CD4-positive, alpha-beta T cell (primary cell): Measurements from ENCODE around the gene CCDC92B. TPM values are rescaled to one million over a fixed set of nuclear protein-coding genes. Genes with fewer than 3 reads are reported as not detected.

Source experiments
- ATAC-seq: fragments of 200-7000 bp; cut with Tn5 transposase; one replicate; pipeline ENCODE4 v1.10.0; 2022; ENCODE audit warnings: mild to moderate bottlenecking; ENCODE audit not compliant: poor library complexity
- CTCF ChIA-PET: fragments of 350-600 bp; sonication (Branson Sonifier 250); formaldehyde crosslinking; loops from one replicate; lab custom pipeline; 2021; ENCODE audit warnings: antibody characterized with exemption, inconsistent platforms; lab: Charles Lee
- POLR2A ChIA-PET: fragments of 350-600 bp; sonication (Branson Sonifier 250); formaldehyde crosslinking; loops from one replicate; lab custom pipeline; 2021; ENCODE audit warnings: antibody characterized with exemption, inconsistent platforms; lab: Charles Lee
- DNase-seq, 14 experiments: peaks; one replicate each; pipeline ENCODE4 v3.0.0-alpha.2; 2013 to 2020; ENCODE audit warnings: mixed read lengths in 2 of 14
- H3K27ac ChIP-seq, 2 donors: one replicate each; pipeline versions ENCODE4 v1.5.1 to v1.7.0; 2013; ENCODE audit warnings: low read length in 2 of 2, low read depth in 1 of 2, mild to moderate bottlenecking in 1 of 2
- H3K27me3 ChIP-seq, 2 experiments: 1 replicate in 1 of 2; 2 replicates in 1 of 2; pipeline versions ENCODE4 v1.6.1 to v1.7.0; 2013; ENCODE audit warnings: low read length in 2 of 2, control low read depth in 1 of 2, mild to moderate bottlenecking in 1 of 2, moderate library complexity in 1 of 2; ENCODE audit not compliant: insufficient read depth in 2 of 2, control insufficient read depth in 1 of 2
- H3K36me3 ChIP-seq: one replicate; pipeline ENCODE4 v1.6.1; 2013; ENCODE audit warnings: low read length, control low read depth; ENCODE audit not compliant: insufficient read depth
- H3K4me1 ChIP-seq: one replicate; pipeline ENCODE4 v1.6.1; 2013; ENCODE audit warnings: low read length, control low read depth; ENCODE audit not compliant: insufficient read depth
- H3K4me3 ChIP-seq: one replicate; pipeline ENCODE4 v1.5.1; 2013; ENCODE audit warnings: mild to moderate bottlenecking, low read length, moderate library complexity
- H3K9me3 ChIP-seq, 2 experiments: 1 replicate in 1 of 2; 2 replicates in 1 of 2; pipeline versions ENCODE4 v1.6.1 to v1.7.0; 2013; ENCODE audit warnings: low read length in 2 of 2, mild to moderate bottlenecking in 2 of 2, control low read depth in 1 of 2, moderate library complexity in 1 of 2; ENCODE audit not compliant: control insufficient read depth in 1 of 2, insufficient read depth in 1 of 2
- H3K27ac Mint-ChIP-seq: one replicate; pipeline ENCODE4 v1.8.0; 2020; ENCODE audit warnings: mixed read lengths
- H3K27me3 Mint-ChIP-seq: one replicate; pipeline ENCODE4 v1.8.0; 2021; ENCODE audit warnings: mixed read lengths
- H3K36me3 Mint-ChIP-seq: one replicate; pipeline ENCODE4 v1.8.0; 2021; ENCODE audit warnings: low read depth, mixed read lengths
- H3K4me1 Mint-ChIP-seq: one replicate; pipeline ENCODE4 v1.8.0; 2021; ENCODE audit warnings: low read depth, mixed read lengths
- H3K4me3 Mint-ChIP-seq: one replicate; pipeline ENCODE4 v1.8.0; 2020; ENCODE audit warnings: mild to moderate bottlenecking, mixed read lengths
- H3K9me3 Mint-ChIP-seq: one replicate; pipeline ENCODE4 v1.8.0; 2020; ENCODE audit warnings: mixed read lengths
- intact Hi-C, 2 experiments: fragments of 100-400 bp; cut with DNase I in 1 of 2; cut with micrococcal nuclease in 1 of 2; formaldehyde crosslinking; loops; one replicate each; pipeline versions ENCODE4 v1.15.1 to v1.9.0; 2023 to 2025; cut with DNase I, micrococcal nuclease
- total RNA-seq, 174 experiments: library from RNA in 2 of 174; stranded (reverse) in 2 of 174; gene quantifications; one replicate each; pipeline ENCODE4 v1.2.3 and lab custom pipeline; 2021 to 2026
- TF ChIP-seq, protein P1 (sequence below): fragments of 200-600 bp; IDR thresholded peaks from one replicate; pipeline ENCODE4 v1.8.0; 2022; ENCODE audit warnings: antibody characterized with exemption, mild to moderate bottlenecking

Gene CCDC92B
- total RNA-seq, 2 experiments from 2014 or later: 0.11 to 0.28 TPM

DNA sequence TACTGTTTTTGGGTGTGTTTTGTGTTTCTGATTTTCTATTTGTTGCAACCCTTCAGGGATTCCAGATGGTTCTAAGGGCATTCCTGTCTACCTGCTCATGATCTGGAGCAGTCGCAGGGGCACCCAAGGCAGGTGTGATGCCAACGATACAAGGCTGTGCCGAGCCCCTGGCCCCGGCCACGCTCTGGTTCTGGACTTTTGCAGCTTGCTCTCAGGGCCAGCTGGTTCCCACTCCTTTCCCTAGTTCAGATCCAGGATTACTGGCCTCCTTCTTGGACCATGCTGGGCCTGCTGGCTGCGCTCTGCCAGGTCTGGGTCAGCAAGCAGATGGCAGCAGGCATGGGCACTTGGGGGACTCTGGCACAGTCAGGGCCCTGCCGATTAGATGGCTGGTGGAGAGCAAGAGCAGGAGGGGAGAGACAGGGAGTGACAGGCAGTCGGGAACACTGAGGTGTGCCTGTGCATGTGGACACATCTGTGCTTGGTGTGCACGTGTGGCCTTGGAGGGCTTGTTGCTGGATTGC lies 31.5 kb upstream of the CCDC92B start:
- no peaks in the 10 kb centered on the region for H3K9me3 Mint-ChIP-seq
- intact Hi-C loops: no loop called here
- POLR2A ChIA-PET: no interaction called here
- H3K27ac ChIP-seq: no peak overlapping the region
- no peaks in the 10 kb centered on the region for H3K36me3 ChIP-seq
- peaks cover 14% of the 10 kb centered on the region for H3K4me1 ChIP-seq
- peaks cover 22% of the 10 kb centered on the region for H3K27me3 Mint-ChIP-seq
- no peak overlapping the region for H3K27ac Mint-ChIP-seq
- no peak overlapping the region for H3K4me3 Mint-ChIP-seq
- DNase-seq (no peak), ATAC-seq (no peak)
- peaks cover 0 to 7% of the 10 kb centered on the region in 2 experiments for H3K9me3 ChIP-seq
- no peaks in the 10 kb centered on the region for H3K36me3 Mint-ChIP-seq
- peaks cover 9% of the 10 kb centered on the region for H3K4me1 Mint-ChIP-seq
- CTCF ChIA-PET: no interaction called here
- peaks cover 13 to 15% of the 10 kb centered on the region in 2 experiments for H3K27me3 ChIP-seq
- TF ChIP-seq, protein P1, sequence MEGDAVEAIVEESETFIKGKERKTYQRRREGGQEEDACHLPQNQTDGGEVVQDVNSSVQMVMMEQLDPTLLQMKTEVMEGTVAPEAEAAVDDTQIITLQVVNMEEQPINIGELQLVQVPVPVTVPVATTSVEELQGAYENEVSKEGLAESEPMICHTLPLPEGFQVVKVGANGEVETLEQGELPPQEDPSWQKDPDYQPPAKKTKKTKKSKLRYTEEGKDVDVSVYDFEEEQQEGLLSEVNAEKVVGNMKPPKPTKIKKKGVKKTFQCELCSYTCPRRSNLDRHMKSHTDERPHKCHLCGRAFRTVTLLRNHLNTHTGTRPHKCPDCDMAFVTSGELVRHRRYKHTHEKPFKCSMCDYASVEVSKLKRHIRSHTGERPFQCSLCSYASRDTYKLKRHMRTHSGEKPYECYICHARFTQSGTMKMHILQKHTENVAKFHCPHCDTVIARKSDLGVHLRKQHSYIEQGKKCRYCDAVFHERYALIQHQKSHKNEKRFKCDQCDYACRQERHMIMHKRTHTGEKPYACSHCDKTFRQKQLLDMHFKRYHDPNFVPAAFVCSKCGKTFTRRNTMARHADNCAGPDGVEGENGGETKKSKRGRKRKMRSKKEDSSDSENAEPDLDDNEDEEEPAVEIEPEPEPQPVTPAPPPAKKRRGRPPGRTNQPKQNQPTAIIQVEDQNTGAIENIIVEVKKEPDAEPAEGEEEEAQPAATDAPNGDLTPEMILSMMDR: no peak
- no peak overlapping the region for H3K4me3 ChIP-seq

DNA sequence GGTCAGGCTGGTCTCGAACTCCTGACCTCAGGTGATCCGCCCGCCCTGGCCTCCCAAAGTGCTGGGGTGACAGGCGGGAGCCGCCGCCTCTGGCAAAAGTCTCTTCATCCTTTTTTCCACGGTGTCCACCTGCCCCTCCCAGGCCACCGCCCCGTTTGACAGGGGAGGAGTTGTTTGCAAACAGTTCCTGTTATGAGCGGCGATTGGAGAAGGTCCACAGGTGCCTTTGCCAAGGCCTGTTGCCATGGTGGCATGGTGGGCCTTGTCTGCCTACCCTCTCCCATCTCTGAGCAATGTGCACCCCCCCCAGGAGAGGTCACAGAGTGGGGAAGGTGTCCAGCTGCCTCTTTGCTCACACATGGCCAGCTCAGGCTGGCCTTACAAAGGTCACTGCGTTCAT lies 30.8 kb upstream of the CCDC92B start:
- H3K27me3 ChIP-seq: peaks cover 20 to 21% of the 10 kb centered on the region in 2 experiments
- H3K36me3 ChIP-seq: no peaks in the 10 kb centered on the region
- DNase-seq: no peak
- Mint-ChIP-seq H3K4me1 (peaks cover 14% of the 10 kb centered on the region), H3K9me3 (no peaks in the 10 kb centered on the region), H3K27ac (no peak overlapping the region), H3K36me3 (no peaks in the 10 kb centered on the region), H3K27me3 (peaks cover 30% of the 10 kb centered on the region), H3K4me3 (no peak overlapping the region)
- ChIA-PET CTCF (no interaction called here), POLR2A (no interaction called here)
- ATAC-seq: no peak
- peaks cover 14% of the 10 kb centered on the region for H3K4me1 ChIP-seq
- no peak overlapping the region for H3K4me3 ChIP-seq
- TF ChIP-seq, protein P1: no peak
- intact Hi-C loops: no loop called here
- H3K27ac ChIP-seq: no peak overlapping the region
- H3K9me3 ChIP-seq: peaks cover 0 to 7% of the 10 kb centered on the region in 2 experiments

DNA sequence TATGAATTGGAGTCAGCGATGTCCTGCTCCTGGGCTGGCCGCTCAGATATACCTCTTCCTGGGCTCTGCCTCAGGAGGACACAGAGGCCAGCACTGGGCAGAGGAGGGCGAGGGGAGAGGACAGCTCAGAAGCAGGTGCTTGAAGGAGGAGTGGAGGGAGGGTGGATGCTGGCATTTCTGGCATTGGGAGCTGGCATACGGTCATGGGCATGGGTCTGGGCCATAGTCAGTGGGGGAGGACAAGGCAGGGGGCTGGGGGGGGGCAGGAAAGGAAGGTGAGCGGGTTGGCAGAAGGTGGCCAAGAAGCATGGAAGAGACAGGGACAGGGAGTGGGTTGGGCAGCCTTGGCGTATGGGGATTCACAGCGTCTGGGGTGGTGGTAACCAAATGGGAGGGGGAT lies 30.1 kb upstream of the CCDC92B start:
- intact Hi-C loops: no loop called here
- peaks cover 0 to 7% of the 10 kb centered on the region in 2 experiments for H3K9me3 ChIP-seq
- peaks cover 14% of the 10 kb centered on the region for H3K4me1 ChIP-seq
- H3K9me3 Mint-ChIP-seq: no peaks in the 10 kb centered on the region
- H3K27me3 Mint-ChIP-seq: peaks cover 37% of the 10 kb centered on the region
- ChIA-PET POLR2A (no interaction called here), CTCF (interaction anchor here (1.4 kb wide), 1 partner anchor 69 kb away, joined by 3 read pairs; no protein-coding TSS in a partner anchor)
- H3K36me3 Mint-ChIP-seq: no peaks in the 10 kb centered on the region
- no peak overlapping the region for H3K27ac Mint-ChIP-seq
- H3K4me3 Mint-ChIP-seq: no peak overlapping the region
- no peak overlapping the region for H3K4me3 ChIP-seq
- DNase-seq: no peak
- no peak overlapping the region for H3K27ac ChIP-seq
- no peak for ATAC-seq
- peaks cover 14% of the 10 kb centered on the region for H3K4me1 Mint-ChIP-seq
- TF ChIP-seq, protein P1: no peak
- no peaks in the 10 kb centered on the region for H3K36me3 ChIP-seq
- H3K27me3 ChIP-seq: peaks cover 23 to 24% of the 10 kb centered on the region in 2 experiments
